ENCODE results near the gene U2AF2.

DNA sequence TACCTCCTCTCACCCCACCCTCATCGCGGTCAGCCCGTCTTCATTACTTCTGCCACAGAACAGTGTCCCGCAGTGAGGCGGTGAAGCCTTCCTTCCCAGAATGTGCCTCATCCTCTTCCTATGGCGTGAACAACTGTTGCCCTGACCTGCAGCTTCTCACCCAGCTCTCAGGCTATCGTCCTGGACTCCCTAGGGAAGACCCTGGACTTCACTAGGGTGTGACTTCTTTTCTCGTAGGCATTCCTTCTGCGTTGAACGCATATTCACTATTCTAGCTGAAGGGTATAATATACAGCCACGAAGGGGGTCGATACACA, 48.4 kb upstream of the U2AF2 start:
- TF ChIP-seq, protein P1, sequence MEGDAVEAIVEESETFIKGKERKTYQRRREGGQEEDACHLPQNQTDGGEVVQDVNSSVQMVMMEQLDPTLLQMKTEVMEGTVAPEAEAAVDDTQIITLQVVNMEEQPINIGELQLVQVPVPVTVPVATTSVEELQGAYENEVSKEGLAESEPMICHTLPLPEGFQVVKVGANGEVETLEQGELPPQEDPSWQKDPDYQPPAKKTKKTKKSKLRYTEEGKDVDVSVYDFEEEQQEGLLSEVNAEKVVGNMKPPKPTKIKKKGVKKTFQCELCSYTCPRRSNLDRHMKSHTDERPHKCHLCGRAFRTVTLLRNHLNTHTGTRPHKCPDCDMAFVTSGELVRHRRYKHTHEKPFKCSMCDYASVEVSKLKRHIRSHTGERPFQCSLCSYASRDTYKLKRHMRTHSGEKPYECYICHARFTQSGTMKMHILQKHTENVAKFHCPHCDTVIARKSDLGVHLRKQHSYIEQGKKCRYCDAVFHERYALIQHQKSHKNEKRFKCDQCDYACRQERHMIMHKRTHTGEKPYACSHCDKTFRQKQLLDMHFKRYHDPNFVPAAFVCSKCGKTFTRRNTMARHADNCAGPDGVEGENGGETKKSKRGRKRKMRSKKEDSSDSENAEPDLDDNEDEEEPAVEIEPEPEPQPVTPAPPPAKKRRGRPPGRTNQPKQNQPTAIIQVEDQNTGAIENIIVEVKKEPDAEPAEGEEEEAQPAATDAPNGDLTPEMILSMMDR (IDR thresholded peaks at IDR 0.05; ENCODE audit: low read length), result no peak
- TF ChIP-seq EZH2phosphoT487 (IDR thresholded peaks at IDR 0.05; ENCODE audit: low read length), result no peak

Measured in MM.1S (cell line).